Activated CD4-positive, CD25-positive, alpha-beta regulatory T cell treated with anti-CD3 and anti-CD28 coated beads, Interleukin-2, amount 50 U/mL, for 72 hours (primary cell): ENCODE data around the gene KAT5.
"Not testable (repeated sequence)": the region's sequence is repeated elsewhere in the genome, so short reads cannot be mapped to it uniquely, and the experiment has no call there.

ENCODE experiments used
- DNase-seq: peaks from one replicate; pipeline ENCODE4 v3.0.0; 2021

Gene KAT5

GRCh38 chr11:65710421-65710820 lies 1.6 kb upstream of the KAT5 start:
- DNase-seq, result no peak

- no peak for DNase-seq
These were observed 603 bp downstream of the KAT5 start for GRCh38 chr11:65712633-65713076.

GRCh38 chr11:65713212-65713969 lies 1.3 kb downstream of the KAT5 start:
- DNase-seq, result no peak

- DNase-seq, result no peak
These were observed 2.4 kb downstream of the KAT5 start for GRCh38 chr11:65714433-65714832.

- no peak for DNase-seq
These were observed 4.2 kb downstream of the KAT5 start for GRCh38 chr11:65716302-65716701.

- DNase-seq, result no peak
These were observed 4.8 kb downstream of the KAT5 start for GRCh38 chr11:65716774-65717405.

GRCh38 chr11:65717906-65718305 lies 5.9 kb downstream of the KAT5 start:
- no peak for DNase-seq

GRCh38 chr11:65718531-65718930 lies 6.5 kb downstream of the KAT5 start:
- no peak for DNase-seq

GRCh38 chr11:65718964-65719492 lies 7.0 kb downstream of the KAT5 start:
- no peak for DNase-seq

- peak; percentile 41 for DNase-seq
These were observed 7.8 kb downstream of the KAT5 start for GRCh38 chr11:65719871-65720210.

GRCh38 chr11:65720211-65720934 lies 8.3 kb downstream of the KAT5 start, which contains the start of gene RNASEH2C:
Gene RNASEH2C, minus strand, starts transcription at chr11:65720798. Its CDS starts 40 bp downstream, at chr11:65720758.
- peak; percentile 79 for DNase-seq

GRCh38 chr11:65722261-65722660 lies 10.2 kb downstream of the KAT5 start:
- no peak for DNase-seq

- DNase-seq, result no peak
These were observed 14.6 kb downstream of the KAT5 start for GRCh38 chr11:65726660-65727059.

GRCh38 chr11:65727865-65728264 lies 15.8 kb downstream of the KAT5 start:
- no peak for DNase-seq

GRCh38 chr11:65730461-65730860 lies 18.4 kb downstream of the KAT5 start:
- DNase-seq, result no peak

- DNase-seq, result not testable (repeated sequence)
These were observed 23.1 kb downstream of the KAT5 start for GRCh38 chr11:65735111-65735510.

GRCh38 chr11:65736810-65737209 lies 24.8 kb downstream of the KAT5 start:
- no peak for DNase-seq

- no peak for DNase-seq
These were observed 27.0 kb downstream of the KAT5 start for GRCh38 chr11:65739022-65739421.

- DNase-seq, result no peak
These were observed 29.1 kb downstream of the KAT5 start for GRCh38 chr11:65741185-65741584.

- DNase-seq, result no peak
These were observed 30.3 kb downstream of the KAT5 start for GRCh38 chr11:65742353-65742752.

- no peak for DNase-seq
These were observed 31.6 kb downstream of the KAT5 start for GRCh38 chr11:65743681-65744025.

GRCh38 chr11:65744026-65744698 lies 32.1 kb downstream of the KAT5 start:
- no peak for DNase-seq

- no peak for DNase-seq
These were observed 32.6 kb downstream of the KAT5 start for GRCh38 chr11:65744699-65745042.
